NCI-H1417 (cell line): ENCODE data around the gene TSKS.

Source experiments
- DNase-seq, 3 experiments: peaks; one replicate each; lab custom pipeline; 2025; lab: John Stamatoyannopoulos, UW

TSKS gene

GRCh38 chr19:49792829-49793560 is 29.9 kb upstream of the TSKS start:
- no peak for DNase-seq

GRCh38 chr19:49791776-49792445 is 28.8 kb upstream of the TSKS start:
- DNase-seq = no peak

GRCh38 chr19:49790866-49791265 is 27.8 kb upstream of the TSKS start:
- no peak for DNase-seq

GRCh38 chr19:49788857-49789256 is 25.8 kb upstream of the TSKS start:
- DNase-seq = no peak

GRCh38 chr19:49787746-49788145 is 24.6 kb upstream of the TSKS start:
- DNase-seq = no peak

GRCh38 chr19:49786376-49786820 is 23.3 kb upstream of the TSKS start:
- no peak for DNase-seq

GRCh38 chr19:49782515-49782914 is 19.4 kb upstream of the TSKS start:
- no peak for DNase-seq

- DNase-seq = no peak
Observed at GRCh38 chr19:49781394-49781793, 18.3 kb upstream of the TSKS start.

- DNase-seq = no peak
Observed at GRCh38 chr19:49780861-49781260, 17.8 kb upstream of the TSKS start.

GRCh38 chr19:49779731-49780555 is 16.8 kb upstream of the TSKS start:
- no peak for DNase-seq

GRCh38 chr19:49776371-49776764 is 13.3 kb upstream of the TSKS start:
- no peak for DNase-seq

GRCh38 chr19:49775742-49776370 is 12.8 kb upstream of the TSKS start:
- DNase-seq = no peak

GRCh38 chr19:49774969-49775368 is 11.9 kb upstream of the TSKS start:
- no peak for DNase-seq

- no peak for DNase-seq
Observed at GRCh38 chr19:49773663-49774350, 10.7 kb upstream of the TSKS start.

GRCh38 chr19:49772850-49773432 is 9.8 kb upstream of the TSKS start:
- DNase-seq = no peak

- DNase-seq = no peak
Observed at GRCh38 chr19:49771674-49772139, 8.6 kb upstream of the TSKS start.

- DNase-seq = no peak
Observed at GRCh38 chr19:49770529-49770928, 7.4 kb upstream of the TSKS start.

- no peak for DNase-seq
Observed at GRCh38 chr19:49767967-49768581, 5.0 kb upstream of the TSKS start.

- DNase-seq = peak in 1 of 3 experiments; percentile 20
Observed at GRCh38 chr19:49767381-49767780, 4.3 kb upstream of the TSKS start.

- DNase-seq = no peak
Observed at GRCh38 chr19:49766930-49767299, 3.8 kb upstream of the TSKS start, which contains the start of gene AP2A1. TSS of gene AP2A1 (plus strand) at chr19:49767001. CDS start at chr19:49767134, 133 bp downstream.
